ENCODE measurements around the gene PSAP.

- TF ChIP-seq EZH2 (optimal IDR thresholded peaks at IDR 0.05; ENCODE audit: low read depth, low read length) (no peak), CTCF (IDR thresholded peaks at IDR 0.05; ENCODE audit: low read length) (no peak)
Measured at GRCh38 chr10:71767420-71768035, 83.5 kb downstream of the PSAP start.

Data from MM.1S (cell line).